Central memory CD8-positive, alpha-beta T cell (primary cell): ENCODE data around the gene DNAJC7.
"Not testable (repeated sequence)": the region's sequence is repeated elsewhere in the genome, so short reads cannot be mapped to it uniquely, and the experiment has no call there.

Experiments used
- ATAC-seq: fragments of 150-1000 bp; cut with Tn5 transposase; replicated peaks from 2 replicates; pipeline ENCODE4 v1.10.0; 2022; ENCODE audit warnings: mild to moderate bottlenecking, moderate FRiP score, moderate number of reproducible peaks; ENCODE audit not compliant: poor library complexity, severe bottlenecking; ENCODE audit errors: extremely low read depth
- DNase-seq, 2 donors: peaks; one replicate each; pipeline ENCODE4 v3.0.0; 2021; ENCODE audit warnings: low spot score in 2 of 2
- H3K27ac Mint-ChIP-seq: one replicate; pipeline ENCODE4 v1.8.0; 2022; ENCODE audit warnings: low read depth, mild to moderate bottlenecking, moderate library complexity, mixed read lengths
- H3K27me3 Mint-ChIP-seq: one replicate; pipeline ENCODE4 v1.8.0; 2022; ENCODE audit warnings: mixed read lengths
- H3K36me3 Mint-ChIP-seq: one replicate; pipeline ENCODE4 v1.8.0; 2022; ENCODE audit warnings: mild to moderate bottlenecking, moderate library complexity, mixed read lengths; ENCODE audit not compliant: insufficient read depth
- H3K4me1 Mint-ChIP-seq: one replicate; pipeline ENCODE4 v1.8.0; 2022; ENCODE audit warnings: mixed read lengths
- H3K4me3 Mint-ChIP-seq: one replicate; pipeline ENCODE4 v1.8.0; 2022; ENCODE audit warnings: mild to moderate bottlenecking, moderate library complexity, mixed read lengths
- H3K9me3 Mint-ChIP-seq: one replicate; pipeline ENCODE4 v1.8.0; 2022; ENCODE audit warnings: mixed read lengths

The DNAJC7 gene

GRCh38 chr17:41956522-41956921 is 60.7 kb downstream of the DNAJC7 start:
- H3K36me3 Mint-ChIP-seq = peaks cover 2% of the 10 kb centered on the region
- H3K27ac Mint-ChIP-seq = no peak overlapping the region
- DNase-seq (no peak), ATAC-seq (no peak)
- no peaks in the 10 kb centered on the region for H3K9me3 Mint-ChIP-seq
- no peaks in the 10 kb centered on the region for H3K27me3 Mint-ChIP-seq
- no peak overlapping the region for H3K4me3 Mint-ChIP-seq
- H3K4me1 Mint-ChIP-seq = no peaks in the 10 kb centered on the region

DNA sequence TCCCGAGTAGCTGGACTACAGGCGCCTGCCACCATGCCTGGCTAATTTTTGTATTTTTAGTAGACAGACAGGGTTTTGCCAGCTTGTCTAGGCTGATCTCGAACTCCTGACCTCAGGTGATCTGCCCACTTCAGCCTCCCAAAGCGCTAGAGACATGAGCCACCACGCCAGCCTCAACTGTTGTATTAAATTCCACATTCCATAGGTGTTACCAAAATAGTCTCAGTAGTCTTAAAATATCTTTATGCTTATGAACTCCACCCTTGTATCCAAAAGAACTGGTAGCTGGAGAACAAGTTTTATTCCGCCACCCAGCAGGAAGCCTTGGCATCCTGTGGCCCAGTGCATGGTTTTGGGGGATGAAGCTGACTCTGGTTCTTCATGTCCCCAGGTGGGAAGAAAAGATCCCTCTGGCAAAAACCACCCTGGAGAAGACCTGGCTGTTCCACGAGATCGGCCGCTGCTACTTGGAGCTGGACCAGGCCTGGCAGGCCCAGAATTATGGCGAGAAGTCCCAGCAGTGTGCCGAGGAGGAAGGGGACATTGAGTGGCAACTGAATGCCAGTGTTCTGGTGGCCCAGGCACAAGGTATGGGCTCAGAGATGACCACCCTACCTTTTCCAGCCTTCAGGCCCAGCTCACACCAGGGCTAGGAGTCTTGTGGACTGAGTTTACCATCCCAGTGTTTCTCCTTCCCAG is 68.3 kb downstream of the DNAJC7 start:
- Mint-ChIP-seq H3K4me1 (no peaks in the 10 kb centered on the region), H3K27ac (no peak overlapping the region), H3K27me3 (no peaks in the 10 kb centered on the region), H3K4me3 (no peak overlapping the region), H3K9me3 (no peaks in the 10 kb centered on the region), H3K36me3 (no peaks in the 10 kb centered on the region)
- ATAC-seq (no peak), DNase-seq (no peak)

DNA sequence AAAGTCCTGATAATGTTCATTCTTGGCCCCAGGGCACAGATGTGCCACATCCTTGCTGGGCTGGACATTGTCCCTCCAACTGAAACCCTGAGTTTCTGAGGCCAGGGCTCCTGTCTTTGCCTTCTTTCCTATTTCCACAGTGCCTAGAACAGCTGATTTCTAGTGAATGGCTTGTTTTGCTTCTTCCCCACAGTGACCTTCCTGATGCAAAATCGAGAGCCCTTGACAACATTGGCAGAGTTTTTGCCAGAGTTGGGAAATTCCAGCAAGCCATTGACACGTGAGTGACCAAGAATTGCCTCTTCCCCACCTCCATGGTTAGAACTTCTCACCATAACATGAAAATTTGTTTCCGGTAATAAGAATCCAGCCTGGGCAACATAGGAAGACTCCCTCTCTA is 72.3 kb downstream of the DNAJC7 start:
- no peak for ATAC-seq
- no peak for DNase-seq
- Mint-ChIP-seq H3K9me3 (no peaks in the 10 kb centered on the region), H3K4me1 (no peaks in the 10 kb centered on the region), H3K4me3 (no peak overlapping the region), H3K36me3 (no peaks in the 10 kb centered on the region), H3K27me3 (peaks cover 13% of the 10 kb centered on the region), H3K27ac (no peak overlapping the region)

DNA sequence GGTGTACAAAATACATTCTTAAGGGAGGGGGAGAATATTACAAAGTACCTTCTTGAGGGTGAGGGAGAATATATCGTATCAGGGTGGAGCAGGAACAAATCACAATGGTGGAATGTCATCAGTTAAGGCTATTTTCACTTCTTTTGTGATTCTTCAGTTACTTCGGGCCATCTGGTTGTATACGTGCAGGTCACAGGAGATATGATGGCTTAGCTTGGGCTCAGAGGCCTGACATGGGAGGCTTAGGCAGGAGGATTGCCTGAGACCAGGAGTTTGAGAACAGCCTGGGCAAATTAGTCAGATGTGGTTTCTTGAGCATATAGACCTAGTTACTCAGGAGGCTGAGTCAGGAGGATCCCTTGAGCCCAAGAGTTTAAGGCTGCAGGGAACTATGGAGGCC is 73.7 kb downstream of the DNAJC7 start:
- ATAC-seq (no peak), DNase-seq (no peak)
- H3K9me3 Mint-ChIP-seq = no peaks in the 10 kb centered on the region
- no peak overlapping the region for H3K27ac Mint-ChIP-seq
- H3K27me3 Mint-ChIP-seq = peaks cover 13% of the 10 kb centered on the region
- no peaks in the 10 kb centered on the region for H3K36me3 Mint-ChIP-seq
- no peaks in the 10 kb centered on the region for H3K4me1 Mint-ChIP-seq
- H3K4me3 Mint-ChIP-seq = no peak overlapping the region

GRCh38 chr17:41942626-41943373 is 74.4 kb downstream of the DNAJC7 start:
- no peaks in the 10 kb centered on the region for H3K4me1 Mint-ChIP-seq
- H3K27ac Mint-ChIP-seq = no peak overlapping the region
- no peak overlapping the region for H3K4me3 Mint-ChIP-seq
- no peaks in the 10 kb centered on the region for H3K9me3 Mint-ChIP-seq
- H3K27me3 Mint-ChIP-seq = peaks cover 13% of the 10 kb centered on the region
- ATAC-seq (no peak), DNase-seq (no peak)
- H3K36me3 Mint-ChIP-seq = no peaks in the 10 kb centered on the region

GRCh38 chr17:41941168-41941567 is 76.1 kb downstream of the DNAJC7 start:
- Mint-ChIP-seq H3K36me3 (no peaks in the 10 kb centered on the region), H3K27ac (no peak overlapping the region), H3K4me1 (no peaks in the 10 kb centered on the region), H3K4me3 (no peak overlapping the region), H3K9me3 (no peaks in the 10 kb centered on the region), H3K27me3 (peaks cover 13% of the 10 kb centered on the region)
- no peak for DNase-seq
- ATAC-seq = no peak

- no peak overlapping the region for H3K4me3 Mint-ChIP-seq
- DNase-seq = no peak
These were observed 77.5 kb downstream of the DNAJC7 start for GRCh38 chr17:41939693-41940090.

GRCh38 chr17:41939044-41939692 is 78.1 kb downstream of the DNAJC7 start:
- Mint-ChIP-seq H3K27me3 (peaks cover 13% of the 10 kb centered on the region), H3K36me3 (no peaks in the 10 kb centered on the region), H3K27ac (no peak overlapping the region), H3K4me1 (no peaks in the 10 kb centered on the region), H3K4me3 (no peak overlapping the region), H3K9me3 (no peaks in the 10 kb centered on the region)
- no peak for DNase-seq
- no peak for ATAC-seq

More at GRCh38 chr17:41939693-41940090, 77.5 kb downstream of the DNAJC7 start:
- H3K4me1 Mint-ChIP-seq = no peaks in the 10 kb centered on the region
- no peak overlapping the region for H3K27ac Mint-ChIP-seq
- no peaks in the 10 kb centered on the region for H3K9me3 Mint-ChIP-seq
- H3K27me3 Mint-ChIP-seq = peaks cover 13% of the 10 kb centered on the region
- no peak for ATAC-seq
- no peaks in the 10 kb centered on the region for H3K36me3 Mint-ChIP-seq

DNA sequence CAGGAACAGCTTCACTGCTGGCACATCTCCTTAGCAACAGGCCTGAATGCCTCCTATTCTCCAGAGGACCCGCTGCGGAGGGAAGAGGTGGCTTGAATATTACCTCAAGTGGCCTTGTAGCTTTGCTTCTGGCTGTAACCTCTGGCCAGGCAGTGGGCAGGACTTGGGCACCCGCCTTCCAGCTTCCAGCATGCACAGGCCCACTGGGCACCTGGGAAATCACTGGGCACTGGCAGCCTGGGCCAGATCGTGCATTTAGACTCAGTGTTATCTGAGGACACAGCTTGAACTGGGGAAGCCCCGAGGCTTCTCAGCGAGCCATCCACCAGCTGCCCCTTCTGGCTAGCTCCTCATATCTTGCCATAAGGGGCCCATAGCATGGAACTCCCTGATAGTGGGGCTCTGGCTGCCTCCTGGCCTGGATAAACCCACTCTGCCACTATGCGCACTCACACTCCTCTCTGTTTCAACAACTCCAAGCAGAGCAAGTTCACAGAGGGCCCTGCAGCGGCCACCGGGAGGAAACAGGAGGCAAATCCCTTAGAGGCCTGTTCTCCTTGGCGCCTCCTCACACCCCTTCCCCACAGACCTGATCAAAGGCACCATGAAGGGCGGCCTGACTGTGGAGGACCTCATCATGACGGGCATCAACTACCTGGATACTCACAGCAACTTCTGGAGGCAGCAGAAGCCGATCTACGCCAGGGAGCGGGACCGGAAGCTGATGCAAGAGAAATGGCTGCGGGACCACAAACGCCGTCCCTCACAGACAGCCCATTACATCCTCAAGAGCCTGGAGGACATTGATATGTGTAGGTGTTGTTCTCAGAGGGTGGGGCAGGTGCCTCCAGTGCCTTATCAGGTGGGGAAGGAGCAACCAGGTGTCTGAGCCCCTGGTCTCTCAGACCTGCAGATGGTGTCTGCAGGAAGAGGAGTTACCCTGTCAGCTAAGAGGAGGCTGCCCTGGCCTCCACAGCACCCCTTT is 79.0 kb downstream of the DNAJC7 start:
- no peak overlapping the region for H3K4me3 Mint-ChIP-seq
- no peak for DNase-seq
- no peak for ATAC-seq
- H3K9me3 Mint-ChIP-seq = no peaks in the 10 kb centered on the region
- H3K4me1 Mint-ChIP-seq = no peaks in the 10 kb centered on the region
- peaks cover 13% of the 10 kb centered on the region for H3K27me3 Mint-ChIP-seq
- no peaks in the 10 kb centered on the region for H3K36me3 Mint-ChIP-seq
- H3K27ac Mint-ChIP-seq = no peak overlapping the region

GRCh38 chr17:41935641-41936040 is 81.6 kb downstream of the DNAJC7 start:
- peaks cover 6% of the 10 kb centered on the region for H3K4me1 Mint-ChIP-seq
- DNase-seq (no peak), ATAC-seq (no peak)
- peaks cover 6% of the 10 kb centered on the region for H3K36me3 Mint-ChIP-seq
- peaks cover 5% of the 10 kb centered on the region for H3K27me3 Mint-ChIP-seq
- H3K27ac Mint-ChIP-seq = no peak overlapping the region
- H3K9me3 Mint-ChIP-seq = no peaks in the 10 kb centered on the region
- H3K4me3 Mint-ChIP-seq = no peak overlapping the region

- H3K27me3 Mint-ChIP-seq = no peaks in the 10 kb centered on the region
- peaks cover 12% of the 10 kb centered on the region for H3K36me3 Mint-ChIP-seq
- peak overlapping the region; percentile 44 for H3K27ac Mint-ChIP-seq
- DNase-seq = no peak
- H3K4me1 Mint-ChIP-seq = peaks cover 20% of the 10 kb centered on the region
- H3K4me3 Mint-ChIP-seq = no peak overlapping the region
- no peaks in the 10 kb centered on the region for H3K9me3 Mint-ChIP-seq
- ATAC-seq = no peak
These were observed 84.3 kb downstream of the DNAJC7 start for GRCh38 chr17:41932816-41933389.

DNA sequence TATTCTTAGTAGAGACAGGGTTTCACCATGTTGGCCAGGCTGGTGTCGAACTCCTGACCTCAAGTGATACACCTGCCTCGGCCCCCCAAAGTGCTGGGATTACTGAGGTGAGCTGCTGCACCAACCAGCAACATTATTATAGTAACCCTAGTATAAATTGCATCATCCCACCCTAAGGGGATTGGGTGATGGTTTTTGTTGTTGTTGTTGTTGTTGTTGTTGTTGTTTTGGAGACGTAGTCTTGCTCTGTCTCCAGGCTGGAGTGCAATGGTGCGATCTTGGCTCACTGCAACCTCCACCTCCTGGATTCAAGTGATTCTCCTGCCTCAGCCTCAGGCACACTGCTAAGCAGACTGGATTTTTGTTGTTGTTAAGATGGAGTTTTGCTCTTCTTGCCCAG is 85.5 kb downstream of the DNAJC7 start:
- Mint-ChIP-seq H3K4me3 (peak overlapping the region; percentile 27), H3K4me1 (peaks cover 20% of the 10 kb centered on the region), H3K36me3 (peaks cover 12% of the 10 kb centered on the region), H3K27ac (peak overlapping the region; percentile 95)
- not testable (repeated sequence) for H3K27me3 Mint-ChIP-seq, DNase-seq, H3K9me3 Mint-ChIP-seq, ATAC-seq
